GM12873 (cell line): Measurements from ENCODE around the gene SLC6A5.

Experiments used
- CTCF ChIP-seq: IDR thresholded peaks from 2 replicates; pipeline ENCODE4 v1.5.1; 2012; ENCODE audit warnings: low read depth, mild to moderate bottlenecking, moderate library complexity, low read length, control low read depth; ENCODE audit not compliant: insufficient read depth; ENCODE audit errors: missing control alignments

The SLC6A5 gene

GRCh38 chr11:20600020-20600346 is 575 bp downstream of the SLC6A5 start:
- TF ChIP-seq CTCF = no peak

- TF ChIP-seq CTCF = no peak
These were observed 1.1 kb downstream of the SLC6A5 start for GRCh38 chr11:20600551-20600950.

GRCh38 chr11:20601221-20601914 is 2.0 kb downstream of the SLC6A5 start:
- TF ChIP-seq CTCF = no peak

GRCh38 chr11:20604295-20604803 is 4.9 kb downstream of the SLC6A5 start:
- TF ChIP-seq CTCF = no peak

- TF ChIP-seq CTCF = no peak
These were observed 5.6 kb downstream of the SLC6A5 start for GRCh38 chr11:20604864-20605601.

GRCh38 chr11:20605602-20606091 is 6.2 kb downstream of the SLC6A5 start:
- TF ChIP-seq CTCF = no peak

GRCh38 chr11:20608934-20609333 is 9.5 kb downstream of the SLC6A5 start:
- no peak for TF ChIP-seq CTCF
